ENCODE measurements around the gene NELFA. TPM values are rescaled to one million over a fixed set of nuclear protein-coding genes. Genes with fewer than 3 reads are reported as not detected.

Gene NELFA
- total RNA-seq, 1 experiment from 2014 or later = 27.0 TPM

DNA sequence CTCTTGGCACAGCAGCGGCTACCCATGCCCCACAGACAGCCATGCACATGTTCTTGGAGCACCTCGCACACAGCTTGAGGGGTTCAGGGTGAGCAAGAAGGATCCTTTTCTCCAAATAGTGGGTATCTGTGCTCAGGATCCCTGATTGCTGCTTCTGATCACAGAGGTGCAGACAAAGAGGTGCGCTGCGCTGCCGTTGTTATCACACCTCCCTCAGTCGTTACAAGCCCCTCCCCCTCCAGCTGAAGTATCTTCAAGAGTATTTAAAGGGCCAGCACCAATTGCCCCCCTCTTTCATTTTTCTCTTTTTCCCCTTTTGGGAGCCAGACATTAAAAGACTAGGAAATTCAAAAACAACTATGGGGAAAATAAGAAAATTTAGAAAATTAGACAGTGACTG lies 44.3 kb downstream of the NELFA start:
- in situ Hi-C loops (cut with HindIII; ENCODE audit: low pct_unique_long_range_greater_than_20kb, low sequenced_read_pairs) = no loop called here
- POLR2A ChIA-PET = no interaction called here

DNA sequence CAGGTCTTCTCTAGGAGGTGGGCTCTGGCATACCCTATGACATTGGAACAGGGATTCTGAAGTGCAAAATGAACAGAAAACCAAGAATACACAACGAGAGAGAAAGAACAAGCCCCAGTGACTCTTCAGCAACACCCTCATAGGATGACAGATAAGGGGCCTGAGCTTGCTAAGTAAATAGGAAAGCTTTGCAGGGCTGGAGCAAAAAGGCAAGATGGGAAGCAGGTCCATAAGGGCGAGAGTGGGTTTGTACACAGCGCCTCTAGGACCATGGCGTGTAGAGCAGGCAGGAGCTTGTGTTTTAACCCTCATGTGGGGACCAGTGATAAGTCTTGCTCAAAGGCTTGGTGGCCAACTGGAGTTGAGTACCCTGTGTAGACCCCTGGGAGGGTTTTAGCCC lies 45.8 kb downstream of the NELFA start:
- no peak overlapping the region for H3K4me3 ChIP-seq (ENCODE audit: low read depth in 2 of 2, low read length in 2 of 2)
- intact Hi-C loops (cut with micrococcal nuclease; ENCODE audit: unreplicated experiment) (no loop called here), in situ Hi-C loops (cut with HindIII; ENCODE audit: low pct_unique_long_range_greater_than_20kb, low sequenced_read_pairs) (no loop called here)
- no peak for ATAC-seq
- H3K27me3 ChIP-seq (ENCODE audit: control insufficient read depth, insufficient read depth, low read length) = no peaks in the 10 kb centered on the region
- TF ChIP-seq POLR2AphosphoS5 (IDR thresholded peaks at IDR 0.05; ENCODE audit: low read depth, low read length) (no peak), SIN3A (IDR thresholded peaks at IDR 0.05; ENCODE audit: borderline replicate concordance, insufficient read depth, low read depth, low read length) (no peak), TCF7L2 (IDR thresholded peaks at IDR 0.05; ENCODE audit: low read depth, low read length) (no peak)
- TF ChIP-seq, protein P1, sequence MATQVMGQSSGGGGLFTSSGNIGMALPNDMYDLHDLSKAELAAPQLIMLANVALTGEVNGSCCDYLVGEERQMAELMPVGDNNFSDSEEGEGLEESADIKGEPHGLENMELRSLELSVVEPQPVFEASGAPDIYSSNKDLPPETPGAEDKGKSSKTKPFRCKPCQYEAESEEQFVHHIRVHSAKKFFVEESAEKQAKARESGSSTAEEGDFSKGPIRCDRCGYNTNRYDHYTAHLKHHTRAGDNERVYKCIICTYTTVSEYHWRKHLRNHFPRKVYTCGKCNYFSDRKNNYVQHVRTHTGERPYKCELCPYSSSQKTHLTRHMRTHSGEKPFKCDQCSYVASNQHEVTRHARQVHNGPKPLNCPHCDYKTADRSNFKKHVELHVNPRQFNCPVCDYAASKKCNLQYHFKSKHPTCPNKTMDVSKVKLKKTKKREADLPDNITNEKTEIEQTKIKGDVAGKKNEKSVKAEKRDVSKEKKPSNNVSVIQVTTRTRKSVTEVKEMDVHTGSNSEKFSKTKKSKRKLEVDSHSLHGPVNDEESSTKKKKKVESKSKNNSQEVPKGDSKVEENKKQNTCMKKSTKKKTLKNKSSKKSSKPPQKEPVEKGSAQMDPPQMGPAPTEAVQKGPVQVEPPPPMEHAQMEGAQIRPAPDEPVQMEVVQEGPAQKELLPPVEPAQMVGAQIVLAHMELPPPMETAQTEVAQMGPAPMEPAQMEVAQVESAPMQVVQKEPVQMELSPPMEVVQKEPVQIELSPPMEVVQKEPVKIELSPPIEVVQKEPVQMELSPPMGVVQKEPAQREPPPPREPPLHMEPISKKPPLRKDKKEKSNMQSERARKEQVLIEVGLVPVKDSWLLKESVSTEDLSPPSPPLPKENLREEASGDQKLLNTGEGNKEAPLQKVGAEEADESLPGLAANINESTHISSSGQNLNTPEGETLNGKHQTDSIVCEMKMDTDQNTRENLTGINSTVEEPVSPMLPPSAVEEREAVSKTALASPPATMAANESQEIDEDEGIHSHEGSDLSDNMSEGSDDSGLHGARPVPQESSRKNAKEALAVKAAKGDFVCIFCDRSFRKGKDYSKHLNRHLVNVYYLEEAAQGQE (IDR thresholded peaks at IDR 0.05; ENCODE audit: insufficient read depth in 1 of 2, low read depth in 2 of 2, low read length in 1 of 2) = no peak
- TF ChIP-seq, protein P2, sequence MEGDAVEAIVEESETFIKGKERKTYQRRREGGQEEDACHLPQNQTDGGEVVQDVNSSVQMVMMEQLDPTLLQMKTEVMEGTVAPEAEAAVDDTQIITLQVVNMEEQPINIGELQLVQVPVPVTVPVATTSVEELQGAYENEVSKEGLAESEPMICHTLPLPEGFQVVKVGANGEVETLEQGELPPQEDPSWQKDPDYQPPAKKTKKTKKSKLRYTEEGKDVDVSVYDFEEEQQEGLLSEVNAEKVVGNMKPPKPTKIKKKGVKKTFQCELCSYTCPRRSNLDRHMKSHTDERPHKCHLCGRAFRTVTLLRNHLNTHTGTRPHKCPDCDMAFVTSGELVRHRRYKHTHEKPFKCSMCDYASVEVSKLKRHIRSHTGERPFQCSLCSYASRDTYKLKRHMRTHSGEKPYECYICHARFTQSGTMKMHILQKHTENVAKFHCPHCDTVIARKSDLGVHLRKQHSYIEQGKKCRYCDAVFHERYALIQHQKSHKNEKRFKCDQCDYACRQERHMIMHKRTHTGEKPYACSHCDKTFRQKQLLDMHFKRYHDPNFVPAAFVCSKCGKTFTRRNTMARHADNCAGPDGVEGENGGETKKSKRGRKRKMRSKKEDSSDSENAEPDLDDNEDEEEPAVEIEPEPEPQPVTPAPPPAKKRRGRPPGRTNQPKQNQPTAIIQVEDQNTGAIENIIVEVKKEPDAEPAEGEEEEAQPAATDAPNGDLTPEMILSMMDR (IDR thresholded peaks at IDR 0.05) = no peak
- H3K36me3 ChIP-seq (ENCODE audit: control insufficient read depth, insufficient read depth, low read length) = peaks cover 2% of the 10 kb centered on the region
- no peaks in the 10 kb centered on the region for H3K9me3 ChIP-seq (ENCODE audit: control insufficient read depth, insufficient read depth, low read depth, low read length)
- no peak overlapping the region for H3K27ac ChIP-seq (ENCODE audit: low read length)
- no peak for DNase-seq (ENCODE audit: low read depth, low spot score)
- H3K4me1 ChIP-seq (ENCODE audit: control insufficient read depth, insufficient read depth, low read length) = no peaks in the 10 kb centered on the region
- CTCF ChIA-PET = no interaction called here
- POLR2A ChIA-PET = no interaction called here
- BruUV-seq (replicated peaks) = no TSS peak

More for the DNA sequence above, 44.3 kb downstream of the NELFA start:
- no peaks in the 10 kb centered on the region for H3K4me1 ChIP-seq (ENCODE audit: control insufficient read depth, insufficient read depth, low read length)
- BruUV-seq (replicated peaks) = no TSS peak
- ATAC-seq = no peak
- H3K27me3 ChIP-seq (ENCODE audit: control insufficient read depth, insufficient read depth, low read length) = no peaks in the 10 kb centered on the region
- no peak overlapping the region for H3K27ac ChIP-seq (ENCODE audit: low read length)
- no peak for DNase-seq (ENCODE audit: low read depth, low spot score)
- intact Hi-C loops (cut with micrococcal nuclease; ENCODE audit: unreplicated experiment) = no loop called here
- peaks cover 10% of the 10 kb centered on the region for H3K36me3 ChIP-seq (ENCODE audit: control insufficient read depth, insufficient read depth, low read length)
- CTCF ChIA-PET = no interaction called here
- TF ChIP-seq, protein P2 (IDR thresholded peaks at IDR 0.05) = no peak
- TF ChIP-seq TCF7L2 (IDR thresholded peaks at IDR 0.05; ENCODE audit: low read depth, low read length) (no peak), POLR2AphosphoS5 (IDR thresholded peaks at IDR 0.05; ENCODE audit: low read depth, low read length) (no peak), SIN3A (IDR thresholded peaks at IDR 0.05; ENCODE audit: borderline replicate concordance, insufficient read depth, low read depth, low read length) (no peak)
- TF ChIP-seq, protein P1 (IDR thresholded peaks at IDR 0.05; ENCODE audit: insufficient read depth in 1 of 2, low read depth in 2 of 2, low read length in 1 of 2) = no peak
- no peaks in the 10 kb centered on the region for H3K9me3 ChIP-seq (ENCODE audit: control insufficient read depth, insufficient read depth, low read depth, low read length)
- no peak overlapping the region for H3K4me3 ChIP-seq (ENCODE audit: low read depth in 2 of 2, low read length in 2 of 2)
